ENCODE data around the gene HHIPL1. TPM values are rescaled to one million over a fixed set of nuclear protein-coding genes. Genes with fewer than 3 reads are reported as not detected.

Gene HHIPL1
- total and polyA plus RNA-seq, 2 of the 8 experiments (the other 6 are each of a cell fraction or from before 2014, with no cell fraction given): 1.5 to 2.6 TPM

DNA sequence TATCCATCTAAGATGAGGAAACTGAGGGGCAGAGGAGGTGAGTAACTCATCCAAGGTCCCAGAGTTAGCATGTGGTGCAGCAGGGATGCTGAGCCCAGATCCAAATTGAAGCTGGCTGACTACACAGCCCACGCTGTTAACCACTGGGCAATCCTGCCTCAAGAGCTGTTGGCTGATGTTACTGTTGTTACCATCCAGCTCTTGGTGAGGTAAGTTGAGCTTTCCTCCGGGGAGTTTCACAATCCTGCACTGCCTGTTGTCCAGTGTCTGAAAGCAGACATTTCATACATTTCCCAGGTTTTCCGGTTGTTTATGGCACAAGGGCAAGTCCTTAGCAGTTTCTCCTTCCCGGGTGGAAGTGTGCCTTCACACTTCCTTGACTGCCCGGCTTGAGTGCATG lies 53.7 kb downstream of the HHIPL1 start:
- Histone ChIP-seq H3K27me3 (replicated peaks in 1 of 4; ENCODE audit: control insufficient read depth in 3 of 4, extremely low read depth in 1 of 4, insufficient read depth in 3 of 4, low read length in 3 of 4) (no peaks in the 10 kb centered on the region), H2BK15ac (ENCODE audit: low read length) (no peak overlapping the region), H2BK5ac (ENCODE audit: low read depth, low read length) (no peak overlapping the region), H2AK5ac (ENCODE audit: low read depth, low read length) (no peak overlapping the region), H4K8ac (ENCODE audit: extremely low read depth, insufficient read depth, low read length) (no peak overlapping the region), H3K4me2 (ENCODE audit: insufficient read depth in 1 of 2, low read depth in 2 of 2, low read length in 2 of 2) (no peak overlapping the region), H3K4ac (replicated peaks; ENCODE audit: insufficient read length, low read depth, low read length) (no peak overlapping the region), H3K14ac (ENCODE audit: insufficient read length) (no peak overlapping the region), H2BK120ac (replicated peaks; ENCODE audit: low read depth, low read length) (no peak overlapping the region), H4K20me1 (replicated peaks in 1 of 2; ENCODE audit: control insufficient read depth in 1 of 2, insufficient read depth in 2 of 2, low read length in 2 of 2) (no peaks in the 10 kb centered on the region), H3K79me2 (ENCODE audit: control insufficient read depth in 1 of 2, insufficient read depth in 2 of 2, low read length in 2 of 2) (no peaks in the 10 kb centered on the region), H3K23ac (ENCODE audit: insufficient read length) (no peak overlapping the region), H3K4me3 (ENCODE audit: extremely low read depth in 1 of 4, insufficient read depth in 2 of 4, low read depth in 3 of 4, low read length in 4 of 4) (no peak overlapping the region), H2BK20ac (ENCODE audit: low read length) (no peak overlapping the region), H3K27ac (ENCODE audit: low read depth, low read length) (no peak overlapping the region), H3K9ac (replicated peaks in 1 of 4; ENCODE audit: extremely low read depth in 1 of 4, low read depth in 3 of 4, low read length in 3 of 4) (no peak overlapping the region), H4K91ac (replicated peaks; ENCODE audit: insufficient read length, low read length) (no peak overlapping the region), H2BK12ac (ENCODE audit: low read depth, low read length) (no peak overlapping the region), H3K23me2 (ENCODE audit: low read depth, low read length) (no peaks in the 10 kb centered on the region), H3K36me3 (ENCODE audit: control insufficient read depth in 2 of 4, insufficient read depth in 4 of 4, low read length in 3 of 4) (no peaks in the 10 kb centered on the region), H3K9me3 (ENCODE audit: insufficient read depth in 2 of 2, low read depth in 1 of 2, low read length in 1 of 2) (peaks cover 9 to 10% of the 10 kb centered on the region in 2 experiments; a peak in 3 of 4 replicates), H4K5ac (ENCODE audit: insufficient read length, low read depth, low read length) (no peak overlapping the region), H2AFZ (ENCODE audit: low read length) (no peak overlapping the region), H3K18ac (ENCODE audit: extremely low read depth, low read length) (no peak overlapping the region), H3K4me1 (replicated peaks in 1 of 4; ENCODE audit: control insufficient read depth in 3 of 4, insufficient read depth in 4 of 4, low read length in 3 of 4) (no peaks in the 10 kb centered on the region), H3K79me1 (ENCODE audit: low read depth, low read length) (no peaks in the 10 kb centered on the region), H3K56ac (replicated peaks; ENCODE audit: insufficient read length, low read depth, low read length) (no peak overlapping the region)
- POLR2A ChIA-PET (ENCODE audit: partially characterized antibody): no interaction called here
- peak in 1 of 2 experiments; percentile 32 for DNase-seq (ENCODE audit: low read depth in 1 of 2, low spot score in 2 of 2)
- FAIRE-seq: no peak
- WGBS, 2 experiments (ENCODE audit: extremely low coverage in 1 of 2, insufficient coverage in 1 of 2, insufficient read length in 1 of 2, insufficient replicate concordance in 2 of 2, low coverage in 1 of 2, low lambda C conversion rate in 2 of 2, missing lambda C conversion rate in 1 of 2): 93% methylated on average over 5 of the region's 5 CpGs; no CpG with 5 or more reads in 1 of the 2 experiments
- CTCF ChIA-PET (ENCODE audit: partially characterized antibody): interaction anchor here (4.5 kb wide), 1 partner anchor 11 kb away, joined by 35 read pairs; no protein-coding TSS in a partner anchor
- no peak for TF ChIP-seq GABPA (IDR thresholded peaks at IDR 0.05; ENCODE audit: borderline replicate concordance, insufficient read depth, low read length)
- no peak for TF ChIP-seq FOSL1 (IDR thresholded peaks at IDR 0.05; ENCODE audit: insufficient read depth, low read depth, low read length)
- no peak for TF ChIP-seq EP300 (IDR thresholded peaks at IDR 0.05; ENCODE audit: borderline replicate concordance in 1 of 2, low read depth in 2 of 2, low read length in 2 of 2)
- TF ChIP-seq CHD1 (IDR thresholded peaks at IDR 0.05; ENCODE audit: low read depth, low read length): no peak
- no peak for TF ChIP-seq CHD2 (IDR thresholded peaks at IDR 0.05; ENCODE audit: low read length)
- no peak for TF ChIP-seq KDM4A (IDR thresholded peaks at IDR 0.05; ENCODE audit: low read depth, low read length, severe bottlenecking)
- TF ChIP-seq, protein P1, sequence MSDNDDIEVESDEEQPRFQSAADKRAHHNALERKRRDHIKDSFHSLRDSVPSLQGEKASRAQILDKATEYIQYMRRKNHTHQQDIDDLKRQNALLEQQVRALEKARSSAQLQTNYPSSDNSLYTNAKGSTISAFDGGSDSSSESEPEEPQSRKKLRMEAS (IDR thresholded peaks at IDR 0.05): no peak
- no peak for TF ChIP-seq SP2 (IDR thresholded peaks at IDR 0.05; ENCODE audit: low read length)
- no peak for TF ChIP-seq EZH2 (IDR thresholded peaks at IDR 0.05; ENCODE audit: low read depth, low read length, severe bottlenecking)
- no peak for TF ChIP-seq JUN (IDR thresholded peaks at IDR 0.05; ENCODE audit: low read depth, low read length)
- TF ChIP-seq, protein P2, sequence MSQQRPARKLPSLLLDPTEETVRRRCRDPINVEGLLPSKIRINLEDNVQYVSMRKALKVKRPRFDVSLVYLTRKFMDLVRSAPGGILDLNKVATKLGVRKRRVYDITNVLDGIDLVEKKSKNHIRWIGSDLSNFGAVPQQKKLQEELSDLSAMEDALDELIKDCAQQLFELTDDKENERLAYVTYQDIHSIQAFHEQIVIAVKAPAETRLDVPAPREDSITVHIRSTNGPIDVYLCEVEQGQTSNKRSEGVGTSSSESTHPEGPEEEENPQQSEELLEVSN (IDR thresholded peaks at IDR 0.05): no peak
- TF ChIP-seq, protein P3, sequence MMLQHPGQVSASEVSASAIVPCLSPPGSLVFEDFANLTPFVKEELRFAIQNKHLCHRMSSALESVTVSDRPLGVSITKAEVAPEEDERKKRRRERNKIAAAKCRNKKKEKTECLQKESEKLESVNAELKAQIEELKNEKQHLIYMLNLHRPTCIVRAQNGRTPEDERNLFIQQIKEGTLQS (IDR thresholded peaks at IDR 0.05; ENCODE audit: insufficient read depth, low read depth, low read length): no peak

Measured in H1 (cell line).